Esophagus muscularis mucosa (tissue), 4 donors: ENCODE measurements around the gene DNAAF6.

Experiments used
- CTCF ChIP-seq, 3 experiments: fragments of 200-600 bp in 2 of 3; fragments of 450-650 bp in 1 of 3; sonication (generic) in 2 of 3; IDR thresholded peaks; one replicate each; pipeline ENCODE4 v1.5.1; 2017 to 2019; ENCODE audit warnings: antibody characterized with exemption in 3 of 3, mild to moderate bottlenecking in 2 of 3, moderate library complexity in 1 of 3
- EP300 ChIP-seq: sonication (generic); formaldehyde crosslinking; IDR thresholded peaks from one replicate; pipeline ENCODE4 v1.6.1; 2017; ENCODE audit warnings: antibody characterized with exemption
- POLR2A ChIP-seq: fragments of 450-650 bp; IDR thresholded peaks from one replicate; pipeline ENCODE4 v1.6.1; 2017; ENCODE audit warnings: antibody characterized with exemption, moderate library complexity, mild to moderate bottlenecking, low read depth

- TF ChIP-seq CTCF (IDR thresholded peaks at IDR 0.05) (no peak), POLR2A (no peak), EP300 (no peak)
Observed at GRCh38 chrX:107207943-107208342, 1.5 kb downstream of the DNAAF6 start.
